ENCODE data around the gene BTBD9. TPM values are rescaled to one million over a fixed set of nuclear protein-coding genes. Genes with fewer than 3 reads are reported as not detected.

Gene BTBD9
- total RNA-seq, 1 experiment from 2014 or later, result 11.3 TPM

DNA sequence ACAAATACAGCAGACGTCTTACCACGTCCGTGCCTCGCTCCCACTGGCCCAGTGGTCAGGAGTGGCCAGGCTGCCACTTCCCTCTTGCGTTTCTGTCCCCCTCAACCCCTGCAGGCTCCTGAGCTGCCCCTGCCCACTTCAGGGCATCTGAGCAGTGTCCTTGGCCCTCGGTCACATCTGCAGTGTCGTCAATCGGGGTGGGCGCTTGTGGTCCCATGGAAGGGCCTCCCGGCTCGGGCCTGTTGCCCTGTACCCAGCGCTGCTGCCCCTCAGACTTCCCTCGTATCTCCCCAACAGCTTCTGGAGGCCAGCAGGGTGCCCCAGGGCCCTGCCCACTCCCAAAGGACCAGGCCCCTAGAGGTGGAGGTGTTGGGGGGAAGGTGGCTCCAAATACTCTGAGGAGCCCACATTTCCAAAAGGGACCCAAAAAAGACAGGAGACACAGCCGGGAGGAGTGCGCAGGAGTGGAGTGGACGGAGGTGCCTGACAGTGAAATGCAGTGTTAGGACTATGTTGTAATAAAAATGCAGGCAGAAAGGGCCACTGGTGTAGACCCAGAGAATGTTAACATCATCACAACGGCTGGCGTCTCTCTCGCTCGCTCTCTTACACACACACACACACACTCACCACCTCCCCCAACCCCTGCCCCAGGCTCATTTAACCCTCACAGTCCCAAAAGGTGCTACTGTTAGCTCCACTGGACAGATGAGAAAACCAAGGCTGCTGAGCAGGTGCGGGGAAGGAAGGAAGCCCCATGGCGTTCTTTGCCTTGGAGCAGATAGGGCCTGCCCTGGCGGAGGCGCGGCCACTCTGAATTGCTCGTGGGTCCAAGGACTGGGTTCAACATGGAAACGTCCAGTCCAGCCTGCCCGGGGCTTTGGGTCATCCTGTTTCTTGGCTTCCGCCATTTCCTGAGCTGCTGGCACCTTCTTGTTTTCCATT lies 476.3 kb downstream of the BTBD9 start:
- no peak for DNase-seq (ENCODE audit: low read depth)

DNA sequence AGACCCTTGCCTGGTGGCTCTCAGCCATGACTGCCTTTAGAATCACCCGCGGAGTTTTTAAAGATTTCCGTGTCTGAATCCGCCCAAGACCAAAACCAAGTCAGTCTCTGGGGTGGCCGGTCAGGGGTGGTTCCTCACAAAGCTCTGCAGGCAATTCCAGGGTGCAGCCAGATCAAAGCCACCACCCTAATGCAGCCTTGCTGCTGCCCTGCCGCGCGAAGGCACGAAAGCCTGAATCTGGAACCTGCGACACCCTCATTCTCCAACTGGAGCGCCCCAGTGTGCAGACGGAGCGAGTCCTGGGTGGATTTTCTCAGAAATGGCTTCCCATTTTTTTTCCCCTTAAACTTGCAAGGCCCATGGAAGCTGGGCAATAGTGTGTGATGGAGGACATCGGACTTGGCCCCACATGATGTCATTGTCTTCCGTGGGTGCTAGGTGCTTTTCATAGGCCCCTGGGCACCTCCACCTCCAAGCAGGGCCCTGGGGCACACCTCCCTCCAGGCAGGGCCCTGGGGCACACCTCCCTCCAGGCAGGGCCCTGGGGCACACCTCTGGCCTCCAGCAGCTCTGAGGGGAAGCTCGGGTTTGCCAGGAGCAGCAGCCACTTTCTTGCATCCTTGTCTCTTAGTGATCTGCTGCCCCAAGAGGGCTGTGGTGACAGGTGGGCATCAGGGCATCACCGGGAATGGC lies 477.1 kb downstream of the BTBD9 start:
- no peak for DNase-seq (ENCODE audit: low read depth)

DNA sequence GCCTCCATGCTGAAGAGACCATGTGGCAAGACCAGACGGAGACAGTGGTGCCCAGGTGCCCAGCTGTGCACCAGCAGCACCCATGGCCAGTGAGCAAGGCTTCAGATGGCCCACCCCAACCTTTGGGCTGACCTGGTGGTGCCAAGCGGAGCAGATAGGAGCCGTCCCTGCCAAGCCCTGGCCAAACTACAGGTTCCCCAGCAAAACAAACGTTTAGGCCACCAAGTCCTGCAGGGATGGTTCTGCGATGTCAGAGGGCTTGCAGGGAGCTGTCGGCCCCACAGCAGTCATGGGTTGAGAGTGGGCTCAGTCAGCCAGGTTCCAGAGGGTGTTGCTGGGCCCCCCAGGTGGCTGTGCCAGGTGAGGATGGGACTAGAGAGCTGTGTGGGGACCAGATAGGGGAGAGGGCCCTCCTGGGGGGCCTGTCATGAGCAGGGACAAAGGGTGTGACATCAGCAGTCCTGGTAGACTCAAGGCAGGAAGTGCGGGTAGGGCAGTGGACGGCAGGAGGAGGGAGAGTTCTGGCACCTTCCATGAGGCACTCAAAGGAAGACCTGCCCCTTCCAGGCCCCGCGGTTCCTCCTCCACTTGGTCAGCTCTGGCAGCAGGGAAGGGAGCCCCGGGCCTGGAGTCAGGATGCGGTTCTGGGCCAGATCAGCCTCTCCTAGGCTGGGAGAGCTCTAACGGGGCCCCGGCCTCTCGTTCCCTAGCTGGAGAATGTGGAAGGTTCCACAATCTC lies 477.8 kb downstream of the BTBD9 start:
- DNase-seq (ENCODE audit: low read depth), result no peak

DNA sequence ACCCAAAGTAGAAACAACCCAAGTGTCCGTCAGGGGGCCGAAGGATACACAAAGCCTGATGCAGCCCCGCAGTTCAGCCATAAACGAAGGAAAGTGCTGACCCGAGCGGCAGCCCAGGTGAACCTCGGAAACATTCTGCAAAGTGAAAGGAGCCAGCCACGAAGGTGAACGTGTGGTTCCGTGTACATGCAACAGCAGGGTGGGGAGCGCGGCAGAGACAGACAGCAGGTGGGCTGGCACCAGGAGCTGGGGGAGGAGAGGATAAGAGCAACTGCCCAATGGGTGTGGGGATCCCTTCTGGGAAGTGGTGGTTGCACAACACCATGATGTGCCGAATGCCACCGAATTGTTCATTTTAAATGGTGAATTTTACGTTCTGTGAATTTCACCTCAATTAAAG lies 478.4 kb downstream of the BTBD9 start:
- no peak for DNase-seq (ENCODE audit: low read depth)

DNA sequence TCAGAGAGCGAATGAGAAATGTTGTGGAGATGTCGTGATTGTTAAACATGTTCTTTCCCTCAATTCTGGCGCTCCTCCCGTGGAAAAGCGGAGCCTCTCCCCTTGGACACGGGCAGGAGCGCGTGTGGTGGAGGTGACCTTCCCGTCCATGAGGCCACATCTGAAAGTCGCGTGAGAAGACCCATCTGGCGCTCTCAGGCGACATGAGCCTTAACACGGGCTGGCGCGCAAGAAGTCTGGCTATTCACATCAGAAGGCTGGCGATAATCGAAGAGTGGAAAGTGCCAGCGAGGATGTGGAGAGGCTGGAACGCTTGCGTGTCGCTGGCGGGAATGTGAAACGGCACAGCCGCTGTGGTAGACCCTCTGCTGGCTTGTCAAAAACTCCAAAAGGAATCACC lies 478.9 kb downstream of the BTBD9 start:
- DNase-seq (ENCODE audit: low read depth), result no peak

DNA sequence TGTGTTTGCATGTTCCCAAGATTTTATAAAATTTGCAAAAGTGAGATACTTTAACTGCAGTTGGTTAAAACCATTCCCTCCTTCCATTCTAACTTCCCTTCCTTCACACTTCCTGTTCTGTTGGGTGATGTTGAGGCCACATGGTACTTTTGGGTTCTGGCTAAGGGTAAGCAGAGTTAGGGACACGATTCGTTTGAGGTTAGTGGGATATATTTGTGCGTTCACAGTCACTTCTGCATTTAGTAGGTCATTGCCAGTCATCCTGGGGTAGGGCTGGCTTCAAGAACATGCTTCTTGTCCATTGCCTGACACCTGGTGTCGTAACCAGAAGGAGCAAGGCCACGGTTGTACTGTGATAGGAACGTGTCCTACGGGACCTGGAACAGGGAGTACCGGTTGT lies 480.1 kb downstream of the BTBD9 start:
- no peak for DNase-seq (ENCODE audit: low read depth)

DNA sequence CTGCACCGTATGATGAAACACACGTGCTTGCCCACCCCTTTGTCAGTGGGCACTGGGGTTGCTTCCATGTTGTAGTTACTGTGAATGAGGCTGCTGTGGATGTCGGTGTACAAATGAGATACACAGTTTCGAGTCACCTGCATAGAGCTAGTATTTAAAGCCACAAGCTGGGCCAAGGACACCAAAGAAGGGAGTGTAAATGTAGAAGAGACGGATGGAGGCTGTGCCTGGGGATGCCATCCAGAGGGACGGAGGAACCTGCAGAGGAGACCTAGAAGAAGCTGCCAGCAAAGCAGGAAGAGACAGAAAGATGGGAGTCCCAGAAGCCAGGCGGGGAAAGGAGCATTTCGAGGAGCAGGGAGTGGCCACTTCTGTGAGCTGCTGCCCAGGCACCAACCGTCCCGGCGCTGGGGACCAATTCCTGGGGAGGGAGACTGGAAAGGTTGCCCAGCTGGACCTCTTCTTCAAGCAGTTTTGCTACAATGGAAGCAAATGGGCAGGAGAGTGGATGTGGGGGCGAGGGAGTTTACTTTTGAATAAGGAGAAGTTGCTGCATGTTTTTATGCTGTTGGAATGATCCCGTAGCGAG lies 480.9 kb downstream of the BTBD9 start:
- DNase-seq (ENCODE audit: low read depth), result no peak

DNA sequence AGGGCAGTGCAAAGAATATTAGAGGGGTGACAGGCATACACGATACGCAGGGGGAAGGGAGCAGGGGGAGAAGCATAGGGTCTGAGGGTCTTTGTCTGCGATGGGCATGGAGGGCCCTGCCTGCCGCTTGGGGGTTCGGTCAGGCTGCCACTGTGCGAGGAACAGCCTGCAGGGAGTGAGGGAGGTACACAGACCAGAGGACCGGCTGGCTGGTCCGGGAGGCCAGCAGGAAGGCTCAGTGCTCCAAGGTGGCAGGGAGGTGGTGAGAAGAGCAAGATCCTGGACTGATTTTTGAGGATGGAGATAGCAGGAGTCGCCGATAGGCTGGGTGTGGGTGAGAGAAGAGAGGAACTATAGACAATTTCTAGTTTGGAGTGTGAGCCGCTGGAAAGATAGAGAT lies 481.8 kb downstream of the BTBD9 start:
- DNase-seq (ENCODE audit: low read depth), result no peak

DNA sequence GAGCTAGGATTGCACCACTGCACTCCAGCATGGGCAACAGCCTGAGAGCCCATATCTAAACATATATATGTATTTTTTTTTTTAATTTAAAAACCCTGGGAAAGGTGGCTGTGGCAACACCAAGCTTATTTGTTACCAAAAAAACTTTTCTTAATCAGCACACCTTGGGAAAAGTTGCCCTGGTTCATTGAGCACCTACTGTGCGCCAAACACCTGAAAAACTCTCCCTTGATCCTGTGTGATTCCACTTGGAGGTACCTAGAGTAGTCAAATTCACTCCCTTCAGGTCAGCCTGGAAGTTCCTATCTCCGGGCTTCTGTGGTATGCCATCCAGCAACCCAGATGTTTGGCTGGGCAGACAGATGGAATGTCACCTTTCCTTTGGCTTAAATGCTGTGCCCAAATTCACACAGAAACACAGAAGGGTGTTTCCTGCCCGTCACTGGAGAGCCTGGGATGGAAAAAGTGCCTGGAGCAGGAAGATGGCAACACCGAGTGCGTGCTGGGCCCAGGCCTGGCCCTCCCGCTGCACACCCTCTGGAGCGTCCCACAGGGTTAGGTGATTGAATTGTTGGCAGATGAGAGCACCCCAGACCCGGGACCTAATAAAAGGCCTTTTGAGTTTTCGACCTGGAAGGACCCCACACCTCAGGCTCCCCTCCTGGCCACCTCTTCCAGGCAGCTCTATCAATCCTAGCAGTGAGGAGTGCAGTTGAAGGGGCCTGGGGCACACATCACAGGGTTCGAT lies 482.7 kb downstream of the BTBD9 start:
- DNase-seq (ENCODE audit: low read depth), result no peak

DNA sequence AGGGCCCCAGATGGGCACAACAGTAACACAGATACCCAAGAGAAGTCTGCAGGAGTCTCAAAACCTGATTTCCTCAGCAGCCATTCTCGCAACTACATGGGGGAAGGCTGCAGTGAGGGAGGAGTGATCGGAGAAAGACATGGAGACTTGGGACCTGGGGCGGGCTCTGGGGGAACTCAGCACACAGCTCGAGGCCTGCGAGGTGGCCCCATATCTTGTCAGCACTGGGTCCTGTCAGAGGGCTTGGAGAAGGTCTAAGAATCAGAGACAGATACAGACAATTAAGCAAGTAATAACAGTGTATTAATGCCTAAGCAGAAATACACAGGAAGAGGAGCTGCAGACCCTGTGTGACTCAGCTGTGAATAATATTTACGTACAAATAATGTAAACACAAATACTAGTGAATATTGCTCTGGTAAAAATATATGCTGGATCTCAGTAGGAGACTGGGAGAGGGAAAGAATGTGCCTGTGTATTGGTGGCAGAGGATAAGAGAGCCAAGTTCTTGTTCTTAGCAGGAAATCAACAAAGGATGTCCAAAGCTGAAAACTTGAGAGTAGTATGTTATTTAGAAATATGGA lies 484.0 kb downstream of the BTBD9 start:
- no peak for DNase-seq (ENCODE audit: low read depth)

DNA sequence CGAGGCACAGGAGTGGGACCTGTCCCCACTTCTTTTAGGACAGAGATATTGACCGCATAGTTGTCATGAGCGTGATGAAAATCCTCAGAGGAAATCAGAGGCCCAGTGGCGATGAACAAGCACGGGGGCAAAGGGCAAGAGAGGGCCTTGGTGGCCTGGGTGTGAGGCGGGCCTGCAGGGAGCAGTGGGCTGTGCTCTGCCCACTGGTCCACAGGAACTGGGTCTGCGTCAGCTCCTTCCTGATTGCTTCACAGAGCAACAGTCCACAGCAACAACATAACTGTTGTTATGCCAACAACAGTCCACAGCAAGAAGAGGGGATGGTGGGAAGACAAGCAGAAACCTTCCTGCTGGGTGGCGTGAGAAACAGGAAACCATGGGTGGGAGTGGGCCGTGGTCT lies 484.6 kb downstream of the BTBD9 start:
- DNase-seq (ENCODE audit: low read depth), result peak; percentile 30

DNA sequence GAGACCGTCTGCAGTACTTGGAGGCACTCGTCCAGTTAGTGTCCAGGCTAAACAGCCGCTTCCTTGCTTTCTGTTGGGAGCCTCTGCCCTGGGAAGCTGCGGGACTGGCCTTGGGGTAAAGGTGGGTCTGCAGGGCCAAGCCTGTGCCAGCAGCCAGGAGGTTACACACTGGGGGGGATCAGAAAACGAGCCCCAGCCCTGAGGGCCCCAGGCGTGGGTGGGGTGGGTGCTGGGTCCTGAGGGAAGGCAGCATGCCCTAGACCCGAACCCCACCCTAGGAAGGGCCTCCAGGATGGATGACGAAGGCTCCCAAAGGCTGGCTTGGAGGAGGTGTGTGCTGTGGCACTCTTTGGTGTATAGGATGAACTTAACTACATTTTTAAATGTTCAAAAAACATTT lies 485.0 kb downstream of the BTBD9 start:
- DNase-seq (ENCODE audit: low read depth), result no peak

DNA sequence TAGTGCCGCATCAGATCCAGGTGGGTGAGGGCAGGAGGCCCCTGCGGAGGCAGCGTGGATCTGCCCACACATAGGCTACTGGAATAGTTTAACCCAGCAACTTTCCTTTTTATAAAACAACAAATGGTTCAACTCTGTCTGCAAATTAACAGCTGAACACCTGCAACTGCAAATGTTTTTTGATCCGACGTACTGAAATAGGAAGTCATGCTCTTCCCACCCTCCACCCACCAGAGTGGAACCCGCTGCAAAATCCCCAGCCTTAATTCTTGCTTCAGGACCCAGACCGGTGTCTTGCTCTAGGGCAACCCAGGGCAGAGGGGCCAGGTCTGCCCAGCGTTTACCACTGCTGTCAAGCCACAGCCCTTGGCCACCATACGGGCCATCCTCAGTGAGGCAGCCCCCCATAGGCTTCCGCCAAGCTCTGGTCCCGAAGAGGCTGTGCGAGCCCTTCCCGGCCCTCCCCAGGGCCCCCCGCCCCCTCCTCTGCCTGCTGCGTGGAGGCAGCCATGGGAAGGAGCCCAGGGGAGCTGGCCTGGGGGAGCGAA lies 485.9 kb downstream of the BTBD9 start:
- no peak for DNase-seq (ENCODE audit: low read depth)

DNA sequence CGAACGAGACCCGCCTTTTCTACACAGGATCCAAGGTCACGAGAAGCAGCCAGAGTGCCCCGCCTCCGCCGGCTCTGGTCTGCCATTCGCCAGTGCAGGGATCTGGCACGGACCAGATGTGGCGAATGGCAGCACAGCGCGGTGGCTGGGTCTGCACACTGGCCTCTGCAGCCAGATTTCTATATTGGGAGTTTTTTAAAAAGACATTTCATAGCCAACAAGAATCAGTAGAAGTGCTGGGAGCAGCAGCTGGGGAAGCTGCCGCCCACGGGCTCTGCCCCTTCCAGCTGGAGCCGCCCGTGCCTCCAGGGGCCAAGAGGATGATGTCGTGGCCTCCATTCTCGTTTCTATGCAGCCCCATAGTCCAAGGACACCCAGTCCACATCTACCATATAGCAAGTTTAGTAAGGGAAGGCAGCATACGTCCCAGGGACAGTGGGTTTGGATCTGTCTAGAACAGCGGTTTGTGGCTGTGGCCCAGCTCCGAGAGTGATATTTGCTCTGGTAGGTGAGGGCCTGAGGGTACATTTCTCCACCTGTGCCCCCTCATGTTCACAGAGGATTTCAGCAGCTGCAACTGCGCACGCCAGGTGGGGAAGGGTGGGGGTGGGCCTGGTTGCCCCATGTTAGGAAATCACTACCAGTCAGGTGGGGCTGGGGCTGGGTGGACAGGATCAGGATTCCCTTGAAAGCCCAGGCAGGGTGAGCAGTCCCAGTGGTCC lies 486.5 kb downstream of the BTBD9 start:
- DNase-seq (ENCODE audit: low read depth), result no peak

DNA sequence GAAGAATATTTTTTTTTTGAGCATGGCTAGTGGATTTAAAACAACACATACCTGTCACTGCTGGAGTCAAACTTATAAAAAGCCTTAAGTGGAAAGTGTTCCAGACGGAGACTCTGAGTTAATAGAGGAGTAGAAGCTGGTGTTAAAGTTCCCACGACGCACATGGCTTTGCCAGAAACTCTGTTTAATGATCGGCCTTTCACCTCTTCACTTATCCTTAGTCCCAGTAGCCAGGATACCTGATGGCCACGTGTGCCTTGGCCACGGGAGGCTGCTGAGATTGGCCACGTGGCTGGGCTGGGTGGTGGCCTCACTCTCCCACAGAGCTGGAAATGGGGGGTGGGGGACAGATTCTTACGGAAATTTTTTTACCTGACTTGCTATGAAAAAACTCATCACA lies 487.1 kb downstream of the BTBD9 start:
- DNase-seq (ENCODE audit: low read depth), result no peak

DNA sequence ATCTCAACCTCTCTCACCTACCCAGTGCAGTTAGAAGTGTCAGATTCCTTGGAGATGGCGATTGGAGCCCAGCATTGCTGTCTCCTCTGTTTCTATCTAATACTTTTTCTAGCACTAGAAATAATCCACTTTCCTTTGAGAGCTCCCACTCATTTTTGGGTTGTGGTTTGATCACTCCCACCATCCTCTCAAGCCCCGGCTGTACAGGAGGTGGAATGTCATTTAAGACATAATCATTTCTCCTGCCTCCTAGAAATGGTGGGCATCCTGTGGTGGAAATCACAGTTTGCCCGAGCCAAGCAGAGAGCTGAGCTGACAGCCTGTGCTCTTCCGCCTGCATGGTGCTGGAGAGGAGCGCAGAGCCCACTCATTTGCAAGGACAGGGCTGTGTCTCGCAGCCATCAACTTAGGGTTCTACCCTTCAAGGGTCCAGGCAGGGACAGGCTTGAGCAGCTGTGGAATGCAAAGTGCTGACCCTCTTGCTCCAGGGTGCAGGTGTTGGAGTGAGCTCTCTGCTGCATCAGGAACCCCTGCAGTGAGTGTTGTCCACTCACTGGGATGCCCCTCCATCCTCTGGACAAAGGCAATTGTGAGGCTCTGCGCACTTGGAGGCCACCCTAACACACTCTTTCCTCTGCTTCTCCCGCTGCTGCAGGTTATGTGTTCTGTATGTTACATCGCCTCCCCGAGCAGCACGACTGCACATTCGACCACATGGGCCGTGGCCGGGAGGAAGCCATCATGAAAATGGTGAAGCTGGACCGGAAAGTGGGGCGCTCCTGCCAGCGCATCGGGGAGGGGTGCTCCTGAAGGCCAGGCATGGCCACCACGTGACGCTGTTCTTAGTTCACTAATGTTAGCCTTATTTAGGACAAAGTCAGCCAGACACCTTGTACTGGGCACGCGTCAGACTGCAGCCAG lies 487.9 kb downstream of the BTBD9 start:
- no peak for DNase-seq (ENCODE audit: low read depth)

DNA sequence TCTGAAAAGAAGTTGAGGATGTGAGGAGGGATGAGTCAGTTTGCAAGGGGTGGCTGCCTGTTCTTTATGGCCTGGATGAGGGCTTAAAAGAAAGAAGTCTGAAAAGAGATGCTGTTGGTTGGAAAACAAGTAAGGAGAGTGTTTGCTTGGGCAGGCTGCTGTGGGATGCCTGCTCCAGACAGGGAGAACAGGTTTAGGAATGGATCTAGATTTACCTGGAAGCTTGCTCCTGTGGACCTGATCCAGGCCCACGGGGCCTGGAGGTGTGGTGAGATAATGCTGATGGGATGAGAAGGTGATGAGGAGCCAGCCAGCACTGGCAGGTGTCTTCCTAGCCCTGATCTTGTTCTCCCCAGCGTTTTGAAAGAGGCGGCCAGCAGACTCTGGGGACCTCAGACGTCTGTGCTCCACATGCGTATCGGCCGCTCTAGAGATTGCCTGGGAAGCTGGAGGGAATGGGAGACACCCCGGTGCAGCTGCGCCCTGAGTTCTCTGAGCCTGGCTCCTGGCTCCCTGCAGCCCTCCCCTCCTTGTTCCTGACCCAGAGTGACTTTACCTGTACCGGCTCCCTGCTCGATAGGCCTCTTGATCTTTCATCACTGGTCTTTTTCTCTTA lies 488.9 kb downstream of the BTBD9 start:
- no peak for DNase-seq (ENCODE audit: low read depth)

DNA sequence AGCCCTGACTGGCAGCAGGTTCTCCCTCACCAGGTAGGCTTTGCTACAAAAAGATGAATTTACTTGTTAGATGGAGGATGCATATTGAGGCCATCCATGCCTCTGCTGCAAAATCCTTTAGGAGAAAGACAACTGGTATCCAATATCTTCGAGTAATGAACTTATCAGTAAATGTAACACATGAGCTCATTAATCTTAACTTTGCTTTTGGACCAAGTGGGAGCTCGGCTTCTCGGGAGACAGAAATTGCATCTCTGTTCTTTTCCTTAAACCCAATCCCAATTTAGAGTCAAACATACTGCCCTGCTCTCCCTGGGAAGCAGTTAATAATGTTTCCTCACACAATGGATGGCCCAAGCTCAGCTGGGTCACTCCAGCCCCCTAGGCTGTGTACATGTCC lies 489.7 kb downstream of the BTBD9 start:
- no peak for DNase-seq (ENCODE audit: low read depth)

Measured in M059J (cell line).